Choroid plexus epithelial cell (primary cell): ENCODE measurements around the gene PRDM12.

Source experiments
- DNase-seq: peaks from one replicate; pipeline ENCODE4 v3.0.0-alpha.2; 2010; ENCODE audit warnings: low read depth
- H3K4me3 ChIP-seq: 2 replicates; pipeline ENCODE4 v1.5.1; 2011; ENCODE audit warnings: low read depth, mild to moderate bottlenecking, control low read depth, low read length, moderate library complexity
- TF ChIP-seq, protein P1 (sequence below): conservative IDR thresholded peaks from 2 replicates; pipeline ENCODE4 v1.5.1; 2011; ENCODE audit warnings: low read depth, mild to moderate bottlenecking, control low read depth, inconsistent platforms, low read length, moderate library complexity

PRDM12 gene

GRCh38 chr9:130696996-130697395, 32.6 kb downstream of the PRDM12 start:
- TF ChIP-seq, protein P1, sequence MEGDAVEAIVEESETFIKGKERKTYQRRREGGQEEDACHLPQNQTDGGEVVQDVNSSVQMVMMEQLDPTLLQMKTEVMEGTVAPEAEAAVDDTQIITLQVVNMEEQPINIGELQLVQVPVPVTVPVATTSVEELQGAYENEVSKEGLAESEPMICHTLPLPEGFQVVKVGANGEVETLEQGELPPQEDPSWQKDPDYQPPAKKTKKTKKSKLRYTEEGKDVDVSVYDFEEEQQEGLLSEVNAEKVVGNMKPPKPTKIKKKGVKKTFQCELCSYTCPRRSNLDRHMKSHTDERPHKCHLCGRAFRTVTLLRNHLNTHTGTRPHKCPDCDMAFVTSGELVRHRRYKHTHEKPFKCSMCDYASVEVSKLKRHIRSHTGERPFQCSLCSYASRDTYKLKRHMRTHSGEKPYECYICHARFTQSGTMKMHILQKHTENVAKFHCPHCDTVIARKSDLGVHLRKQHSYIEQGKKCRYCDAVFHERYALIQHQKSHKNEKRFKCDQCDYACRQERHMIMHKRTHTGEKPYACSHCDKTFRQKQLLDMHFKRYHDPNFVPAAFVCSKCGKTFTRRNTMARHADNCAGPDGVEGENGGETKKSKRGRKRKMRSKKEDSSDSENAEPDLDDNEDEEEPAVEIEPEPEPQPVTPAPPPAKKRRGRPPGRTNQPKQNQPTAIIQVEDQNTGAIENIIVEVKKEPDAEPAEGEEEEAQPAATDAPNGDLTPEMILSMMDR: no peak
- DNase-seq: no peak
- no peak overlapping the region for H3K4me3 ChIP-seq

GRCh38 chr9:130698514-130698913, 34.1 kb downstream of the PRDM12 start:
- H3K4me3 ChIP-seq: no peak overlapping the region

DNA sequence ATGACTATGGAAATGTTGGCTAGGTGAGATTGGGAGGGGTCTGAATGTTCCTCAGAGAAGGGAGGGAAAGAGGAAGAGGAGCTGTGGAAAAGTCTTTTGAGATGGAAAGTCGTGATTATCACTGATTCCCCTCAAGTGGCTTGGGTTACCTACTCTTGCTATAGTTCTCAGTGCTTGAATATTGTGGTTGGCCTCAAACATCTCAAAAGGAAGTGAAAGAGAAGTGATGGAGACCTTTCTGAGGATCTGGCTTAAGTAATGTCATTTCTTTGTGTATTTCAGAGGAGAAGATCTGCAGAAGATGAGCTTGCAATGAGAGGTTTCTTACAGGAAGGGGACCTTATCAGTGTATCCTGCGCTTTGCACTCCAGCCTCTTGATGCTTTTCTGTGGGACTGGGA, 34.7 kb downstream of the PRDM12 start:
- no peak for DNase-seq
- TF ChIP-seq, protein P1: no peak
- no peak overlapping the region for H3K4me3 ChIP-seq

More at GRCh38 chr9:130698514-130698913, 34.1 kb downstream of the PRDM12 start:
- DNase-seq: peak; percentile 82
- TF ChIP-seq, protein P1: no peak

DNA sequence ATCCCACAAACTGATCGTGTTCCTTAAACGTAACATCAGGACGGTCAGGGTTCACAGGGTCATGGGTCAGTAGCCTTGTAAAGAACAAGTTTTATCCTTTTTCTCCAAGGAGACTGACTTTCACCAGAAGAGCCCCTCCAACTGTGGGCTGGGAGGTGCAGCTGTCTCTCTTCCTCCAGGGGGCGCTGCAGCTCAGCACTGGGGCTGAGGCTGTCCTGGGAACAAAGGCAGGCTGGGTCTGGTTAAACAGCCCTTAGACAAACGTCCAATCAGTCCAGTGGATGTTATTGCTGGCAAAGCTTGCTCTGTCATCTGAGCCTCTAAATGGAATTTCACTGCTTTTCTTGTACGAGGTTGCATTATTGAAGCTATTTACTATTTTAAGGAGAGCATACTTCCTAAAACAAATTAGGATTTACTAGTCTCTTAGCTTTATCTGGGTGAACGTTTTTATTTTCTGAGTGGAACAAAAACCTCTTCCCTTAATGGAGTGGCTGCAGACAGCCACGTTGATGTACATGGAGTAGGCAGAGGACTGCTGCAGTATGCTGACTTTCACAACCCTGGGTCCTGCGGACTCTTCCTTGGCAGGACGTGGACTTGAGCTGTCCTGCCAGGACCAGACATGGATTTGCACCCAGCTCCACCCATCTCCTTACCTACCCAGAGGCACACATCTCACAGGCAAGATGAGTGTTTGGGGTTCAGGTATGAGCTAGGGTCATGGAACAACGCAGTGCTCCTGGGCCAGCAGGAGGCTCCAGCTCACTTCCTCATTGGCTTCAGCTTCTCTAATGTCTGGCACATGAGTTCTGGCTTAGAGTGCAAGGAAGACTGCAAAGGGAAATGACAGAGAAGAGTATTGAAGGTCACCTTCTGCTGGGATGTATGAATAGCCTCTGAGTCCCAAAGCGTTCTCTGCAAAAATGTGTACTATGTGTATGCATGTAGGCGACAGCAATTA, 36.9 kb downstream of the PRDM12 start:
- H3K4me3 ChIP-seq: no peak overlapping the region
- DNase-seq: peak; percentile 96
- TF ChIP-seq, protein P1: peak; percentile 100

DNA sequence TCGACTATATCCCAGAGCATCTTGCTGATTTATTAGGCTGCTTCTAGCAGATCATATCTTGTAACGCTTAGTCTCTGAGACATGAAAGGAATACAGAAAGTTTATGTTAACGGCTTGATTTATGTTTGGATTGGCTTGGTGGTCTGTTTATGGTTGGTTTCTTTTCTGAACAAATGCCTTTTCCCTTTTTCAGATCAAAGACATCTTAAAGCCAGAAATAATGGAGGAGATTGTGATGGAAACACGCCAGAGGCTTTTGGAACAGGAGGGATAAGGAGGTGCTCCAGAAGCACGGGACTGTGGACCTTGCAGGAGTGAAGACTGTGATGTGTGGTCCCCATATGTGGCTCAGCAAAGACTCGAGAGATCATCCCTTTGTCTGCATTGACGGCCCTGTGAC, 39.1 kb downstream of the PRDM12 start:
- DNase-seq: no peak
- no peak overlapping the region for H3K4me3 ChIP-seq
- TF ChIP-seq, protein P1: no peak

GRCh38 chr9:130707225-130707976, 43.0 kb downstream of the PRDM12 start:
- no peak overlapping the region for H3K4me3 ChIP-seq
- DNase-seq: peak; percentile 83
- TF ChIP-seq, protein P1: peak; percentile 72
